GM12878 (cell line): ENCODE data around the gene CA14. TPM values are rescaled to one million over a fixed set of nuclear protein-coding genes. Genes with fewer than 3 reads are reported as not detected.
"Not testable (repeated sequence)": the region's sequence is repeated elsewhere in the genome, so short reads cannot be mapped to it uniquely, and the experiment has no call there.

Experiments
- ATAC-seq: fragments of 200-7000 bp; cut with Tn5 transposase; 3 replicates; pipeline ENCODE4 v1.9.1; 2020; ENCODE audit warnings: mild to moderate bottlenecking, moderate library complexity
- BruUV-seq: library from RNA; stranded (reverse); fragments of 400-500 nt; replicated peaks from 2 replicates; lab custom pipeline; 2021; lab: Mats Ljungman, UMichigan
- CTCF ChIA-PET: fragments of 300-600 bp; sonication (Branson Sonifier 250); formaldehyde crosslinking; extraction: SDS; loops from one replicate; lab custom pipeline; 2021; ENCODE audit warnings: inconsistent platforms; lab: Yijun Ruan, JAX
- POLR2A ChIA-PET: fragments of 350-600 bp; formaldehyde crosslinking; extraction: SDS; loops from one replicate; lab custom pipeline; 2021; ENCODE audit warnings: inconsistent platforms; lab: Charles Lee
- RAD21 ChIA-PET: fragments of 300-600 bp; sonication (Branson Sonifier 250); formaldehyde crosslinking; loops from one replicate; lab custom pipeline; 2023; ENCODE audit warnings: antibody characterized with exemption; ENCODE audit not compliant: unreplicated experiment; lab: Charles Lee
- SMC1A ChIA-PET: fragments of 300-600 bp; sonication (Branson Sonifier 250); formaldehyde crosslinking; loops from one replicate; lab custom pipeline; 2023; ENCODE audit not compliant: unreplicated experiment, uncharacterized antibody; lab: Charles Lee
- DNase-seq: peaks from one replicate; pipeline ENCODE4 v3.0.0-alpha.2; 2011; ENCODE audit warnings: low read depth, low spot score
- FAIRE-seq: peaks from 3 replicates; lab custom pipeline; 2011; peaks lifted over from hg19 to GRCh38; lab: Jason Lieb, UNC
- H2AFZ ChIP-seq: 2 replicates; pipeline ENCODE4 v1.6.0; 2011; ENCODE audit warnings: low read depth, low read length, control low read depth; ENCODE audit not compliant: control insufficient read depth
- H3K27ac ChIP-seq: 2 replicates; pipeline ENCODE4 v1.5.1; 2011; ENCODE audit warnings: control low read depth; ENCODE audit not compliant: control insufficient read depth, insufficient read depth
- H3K27me3 ChIP-seq, 2 experiments: replicated peaks in 1 of 2; 2 replicates each; pipeline versions ENCODE4 v1.6.0 to v1.6.1; 2011; ENCODE audit warnings: low read length in 1 of 2; ENCODE audit not compliant: control insufficient read depth in 2 of 2, insufficient read depth in 2 of 2
- H3K36me3 ChIP-seq, 2 experiments: 2 replicates each; pipeline ENCODE4 v1.5.1; 2011; ENCODE audit warnings: low read length in 1 of 2; ENCODE audit not compliant: control insufficient read depth in 2 of 2, insufficient read depth in 2 of 2
- H3K4me1 ChIP-seq: 2 replicates; pipeline ENCODE4 v1.6.1; 2011; ENCODE audit warnings: mild to moderate bottlenecking, low read length, moderate library complexity, mixed read lengths; ENCODE audit not compliant: control insufficient read depth, insufficient read depth
- H3K4me2 ChIP-seq: 2 replicates; pipeline ENCODE4 v1.6.0; 2011; ENCODE audit warnings: control low read depth; ENCODE audit not compliant: control insufficient read depth, insufficient read depth
- H3K4me3 ChIP-seq: fragments of 200-600 bp; sonication (generic); 2 replicates; pipeline ENCODE4 v1.5.1; 2016
- H3K79me2 ChIP-seq: 2 replicates; pipeline ENCODE4 v1.6.0; 2011; ENCODE audit warnings: low read length; ENCODE audit not compliant: control insufficient read depth, insufficient read depth
- H3K9ac ChIP-seq: 2 replicates; pipeline ENCODE4 v1.8.0; 2011; ENCODE audit warnings: low read length, control low read depth, mixed read lengths; ENCODE audit not compliant: control insufficient read depth, insufficient read depth
- H3K9me3 ChIP-seq: replicated peaks from 3 replicates; pipeline ENCODE4 v1.5.1; 2011; ENCODE audit warnings: mild to moderate bottlenecking, low read length; ENCODE audit not compliant: control insufficient read depth, insufficient read depth
- H4K20me1 ChIP-seq: 2 replicates; pipeline ENCODE4 v1.6.0; 2011; ENCODE audit not compliant: control insufficient read depth, insufficient read depth
- BHLHE40 ChIP-seq, 2 experiments: fragments of 450-650 bp in 1 of 2; IDR thresholded peaks; 2 replicates each; pipeline ENCODE4 v1.6.1; 2011 to 2017; ENCODE audit warnings: low read depth in 2 of 2, borderline replicate concordance in 1 of 2, improper control_type of control experiment in 1 of 2, low read length in 1 of 2, mild to moderate bottlenecking in 1 of 2
- CREB1 ChIP-seq: IDR thresholded peaks from 2 replicates; pipeline ENCODE4 v1.6.1; 2012; ENCODE audit warnings: low read depth, mild to moderate bottlenecking, inconsistent platforms
- EED ChIP-seq: sonication (generic); IDR thresholded peaks from 2 replicates; pipeline ENCODE4 v1.6.1; 2016; ENCODE audit warnings: antibody characterized with exemption, low read depth
- LARP7 ChIP-seq: fragments of 450-650 bp; IDR thresholded peaks from 2 replicates; pipeline ENCODE4 v1.6.1; 2017; ENCODE audit warnings: mild to moderate bottlenecking
- MXI1 ChIP-seq: fragments of 150-350 bp; IDR thresholded peaks from 2 replicates; pipeline ENCODE4 v1.6.1; 2011; ENCODE audit warnings: low read depth, mild to moderate bottlenecking, inconsistent platforms, low read length, improper control_type of control experiment
- SMAD1 ChIP-seq: fragments of 450-650 bp; IDR thresholded peaks from 2 replicates; pipeline ENCODE4 v1.6.1; 2018; ENCODE audit warnings: mild to moderate bottlenecking, low read depth; ENCODE audit not compliant: partially characterized antibody
- SMARCA5 ChIP-seq: fragments of 450-650 bp; IDR thresholded peaks from 2 replicates; pipeline ENCODE4 v1.6.1; 2017; ENCODE audit warnings: mild to moderate bottlenecking
- SPI1 ChIP-seq: IDR thresholded peaks from 2 replicates; pipeline ENCODE4 v1.6.1; 2011; ENCODE audit warnings: low read depth, mild to moderate bottlenecking, low read length, moderate library complexity, borderline replicate concordance; ENCODE audit not compliant: insufficient read depth
- SRF ChIP-seq, 2 experiments: IDR thresholded peaks; 2 replicates each; pipeline ENCODE4 v1.6.1; 2011; ENCODE audit warnings: low read depth in 2 of 2, low read length in 2 of 2, mild to moderate bottlenecking in 1 of 2, moderate library complexity in 1 of 2
- STAT1 ChIP-seq: fragments of 450-650 bp; conservative IDR thresholded peaks from 2 replicates; pipeline ENCODE4 v1.6.1; 2014; ENCODE audit warnings: antibody characterized with exemption, mild to moderate bottlenecking
- TBL1XR1 ChIP-seq: IDR thresholded peaks from 2 replicates; pipeline ENCODE4 v1.6.1; 2012; ENCODE audit warnings: low read depth, low read length, improper control_type of control experiment
- USF2 ChIP-seq: IDR thresholded peaks from 2 replicates; pipeline ENCODE4 v1.6.1; 2011; ENCODE audit warnings: low read depth, low read length, improper control_type of control experiment, borderline replicate concordance
- WGBS: methylation state at CpG from one replicate; pipeline ENCODE4 v1.1.6; 2016; ENCODE audit warnings: low lambda C conversion rate; ENCODE audit not compliant: insufficient replicate concordance, insufficient coverage; ENCODE audit errors: missing lambda C conversion rate; 5-methylcytosine and 5-hydroxymethylcytosine counted together
- in situ Hi-C: fragments of 300-500 bp; cut with MboI; formaldehyde crosslinking; loops from 9 replicates; pipeline ENCODE4 v1.14.3; 2018; ENCODE audit warnings: mixed read lengths
- intact Hi-C: fragments of 100-400 bp; cut with micrococcal nuclease; formaldehyde crosslinking; loops from one replicate; pipeline ENCODE4 v1.14.2; 2022; ENCODE audit not compliant: unreplicated experiment
- polyA plus RNA-seq, 11 experiments: library from polyadenylated mRNA; depleted of rRNA in 4 of 11; unstranded in 6 of 11; stranded (reverse) in 5 of 11; fragments of >200 nt; fragmentation: Nextera tagmentation in 4 of 11; fragmentation: Illumina TruSeq in 1 of 11; extraction: Ambion mirVana in 4 of 11; extraction: Trizol in 1 of 11; gene quantifications; 1 replicate in 1 of 11; 2 replicates in 10 of 11; pipeline versions ENCODE4 v1.2.1 to v1.2.3, GENCODE V29; 2011 to 2016; ENCODE audit warnings: inconsistent platforms in 2 of 11, missing spikeins in 2 of 11, low read depth in 1 of 11
- total RNA-seq, 4 experiments: library from RNA; depleted of rRNA in 3 of 4; stranded (reverse); fragments of >200 nt in 3 of 4; fragmentation: Illumina TruSeq in 1 of 4; extraction: Trizol in 1 of 4; gene quantifications; 2 replicates each; pipeline versions ENCODE4 v1.2.1 to v1.2.3, GENCODE V29; 2013 to 2021
- TF ChIP-seq, protein P1 (sequence below): fragments of 450-650 bp; IDR thresholded peaks from 2 replicates; pipeline ENCODE4 v1.6.1; 2017; ENCODE audit warnings: antibody characterized with exemption, mild to moderate bottlenecking, moderate library complexity

The CA14 gene
- total and polyA plus RNA-seq, 10 of the 15 experiments (the other 5 are each of a cell fraction or from before 2014, with no cell fraction given): 0.11 to 0.35 (median 0.29) TPM; not detected in 6

DNA sequence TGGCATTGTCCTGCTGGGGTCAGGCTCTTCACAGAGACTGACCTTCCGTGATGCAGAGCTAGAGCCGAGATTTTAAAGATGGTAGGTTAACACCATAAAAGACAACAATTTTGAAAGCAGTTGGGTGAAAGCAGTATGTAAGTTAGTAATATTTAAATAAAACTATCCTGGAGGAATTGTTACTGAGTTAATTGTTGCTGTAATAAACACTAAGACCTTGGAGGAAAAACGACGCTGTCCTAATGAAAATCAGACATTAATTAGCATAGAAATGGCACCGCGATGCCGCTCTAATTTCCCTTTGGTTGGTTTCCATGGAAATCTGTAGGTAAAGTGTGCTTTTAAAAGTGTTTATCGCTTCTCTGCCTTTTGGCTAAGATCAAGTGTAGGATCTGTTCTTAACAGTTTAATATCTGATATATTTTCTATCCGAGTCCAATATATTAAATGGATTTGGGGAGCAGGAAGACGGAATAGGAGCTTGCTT is 20.9 kb upstream of the CA14 start (continued):
- TF ChIP-seq SRF (IDR thresholded peaks at IDR 0.05; ENCODE audit: low read depth in 2 of 2, low read length in 2 of 2) (no peak), TBL1XR1 (no peak), SPI1 (no peak), BHLHE40 (IDR thresholded peaks at IDR 0.05; ENCODE audit: borderline replicate concordance in 1 of 2, low read depth in 2 of 2, low read length in 1 of 2) (no peak), STAT1 (no peak), USF2 (no peak), LARP7 (peak; percentile 43; the same call in 1 of the 2 replicates), SMARCA5 (no peak), MXI1 (0 out of 2 replicates have a peak, but pooled peaks have one; percentile 1), CREB1 (no peak), EED (no peak), SMAD1 (no peak)
- TF ChIP-seq, protein P1, sequence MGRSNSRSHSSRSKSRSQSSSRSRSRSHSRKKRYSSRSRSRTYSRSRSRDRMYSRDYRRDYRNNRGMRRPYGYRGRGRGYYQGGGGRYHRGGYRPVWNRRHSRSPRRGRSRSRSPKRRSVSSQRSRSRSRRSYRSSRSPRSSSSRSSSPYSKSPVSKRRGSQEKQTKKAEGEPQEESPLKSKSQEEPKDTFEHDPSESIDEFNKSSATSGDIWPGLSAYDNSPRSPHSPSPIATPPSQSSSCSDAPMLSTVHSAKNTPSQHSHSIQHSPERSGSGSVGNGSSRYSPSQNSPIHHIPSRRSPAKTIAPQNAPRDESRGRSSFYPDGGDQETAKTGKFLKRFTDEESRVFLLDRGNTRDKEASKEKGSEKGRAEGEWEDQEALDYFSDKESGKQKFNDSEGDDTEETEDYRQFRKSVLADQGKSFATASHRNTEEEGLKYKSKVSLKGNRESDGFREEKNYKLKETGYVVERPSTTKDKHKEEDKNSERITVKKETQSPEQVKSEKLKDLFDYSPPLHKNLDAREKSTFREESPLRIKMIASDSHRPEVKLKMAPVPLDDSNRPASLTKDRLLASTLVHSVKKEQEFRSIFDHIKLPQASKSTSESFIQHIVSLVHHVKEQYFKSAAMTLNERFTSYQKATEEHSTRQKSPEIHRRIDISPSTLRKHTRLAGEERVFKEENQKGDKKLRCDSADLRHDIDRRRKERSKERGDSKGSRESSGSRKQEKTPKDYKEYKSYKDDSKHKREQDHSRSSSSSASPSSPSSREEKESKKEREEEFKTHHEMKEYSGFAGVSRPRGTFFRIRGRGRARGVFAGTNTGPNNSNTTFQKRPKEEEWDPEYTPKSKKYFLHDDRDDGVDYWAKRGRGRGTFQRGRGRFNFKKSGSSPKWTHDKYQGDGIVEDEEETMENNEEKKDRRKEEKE: no peak

DNA sequence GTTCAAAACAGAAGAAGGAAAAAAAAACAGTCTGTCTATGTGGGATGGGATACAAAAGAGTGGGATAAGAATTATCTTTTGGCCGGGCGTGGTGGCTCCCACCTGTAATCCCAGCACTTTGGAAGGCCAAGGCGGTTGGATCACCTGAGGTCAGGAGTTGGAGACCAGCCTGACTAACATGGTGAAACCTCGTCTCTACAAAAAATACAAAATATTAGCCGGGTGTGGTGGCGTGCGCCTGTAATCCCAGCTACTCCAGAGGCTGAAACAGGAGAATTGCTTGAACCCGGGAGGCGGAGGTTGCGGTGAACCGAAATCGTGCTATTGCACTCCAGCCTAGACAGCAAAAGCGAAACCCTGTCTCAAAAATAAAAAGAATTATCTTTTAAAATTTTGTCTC is 20.4 kb upstream of the CA14 start:
- CTCF ChIA-PET: interaction anchor here (1.8 kb wide), 1 partner anchor 19 kb away, joined by 5 read pairs; no protein-coding TSS in a partner anchor
- POLR2A ChIA-PET, H3K27me3 ChIP-seq, H3K36me3 ChIP-seq, FAIRE-seq, H3K27ac ChIP-seq, H4K20me1 ChIP-seq, H2AFZ ChIP-seq, H3K4me1 ChIP-seq, in situ Hi-C loops, ATAC-seq, H3K9me3 ChIP-seq, BruUV-seq, SMC1A ChIA-PET, RAD21 ChIA-PET, DNase-seq, H3K9ac ChIP-seq: not testable (repeated sequence)
- intact Hi-C loops: loop anchor here (5.0 to 10.0 kb wide), 2 partner anchors 35 to 128 kb away; partner anchors contain the start of genes C1orf54 and RPRD2
- Histone ChIP-seq H3K4me3 (0 out of 2 replicates have a peak overlapping the region, but pooled peaks have one; percentile 63), H3K79me2 (peaks cover 39% of the 10 kb centered on the region), H3K4me2 (peak overlapping the region; percentile 65; the same call in 1 of the 2 replicates)
- WGBS: 96% methylated on average over 13 of the region's 13 CpGs
